SHP77 treated with DMSO at 0.1 percent for 48 hours (cell line): Measurements from ENCODE around the gene IFI27L1.

ENCODE experiments used
- DNase-seq: peaks from one replicate; lab custom pipeline; 2025; lab: John Stamatoyannopoulos, UW

Gene IFI27L1

GRCh38 chr14:94080621-94081385 is at the start of gene IFI27L1, which contains the start of gene DDX24:
Gene IFI27L1, plus strand, starts transcription at chr14:94081310. Its CDS starts 15,628 bp downstream, at chr14:94096938.
Gene DDX24, minus strand, starts transcription at chr14:94081202. Its CDS starts 1,460 bp downstream, at chr14:94079742.
- peak; percentile 81 for DNase-seq

- DNase-seq = no peak
Measured at GRCh38 chr14:94031883-94032279, 49.2 kb upstream of the IFI27L1 start.

GRCh38 chr14:94034886-94035285 is 46.2 kb upstream of the IFI27L1 start:
- DNase-seq = no peak

DNA sequence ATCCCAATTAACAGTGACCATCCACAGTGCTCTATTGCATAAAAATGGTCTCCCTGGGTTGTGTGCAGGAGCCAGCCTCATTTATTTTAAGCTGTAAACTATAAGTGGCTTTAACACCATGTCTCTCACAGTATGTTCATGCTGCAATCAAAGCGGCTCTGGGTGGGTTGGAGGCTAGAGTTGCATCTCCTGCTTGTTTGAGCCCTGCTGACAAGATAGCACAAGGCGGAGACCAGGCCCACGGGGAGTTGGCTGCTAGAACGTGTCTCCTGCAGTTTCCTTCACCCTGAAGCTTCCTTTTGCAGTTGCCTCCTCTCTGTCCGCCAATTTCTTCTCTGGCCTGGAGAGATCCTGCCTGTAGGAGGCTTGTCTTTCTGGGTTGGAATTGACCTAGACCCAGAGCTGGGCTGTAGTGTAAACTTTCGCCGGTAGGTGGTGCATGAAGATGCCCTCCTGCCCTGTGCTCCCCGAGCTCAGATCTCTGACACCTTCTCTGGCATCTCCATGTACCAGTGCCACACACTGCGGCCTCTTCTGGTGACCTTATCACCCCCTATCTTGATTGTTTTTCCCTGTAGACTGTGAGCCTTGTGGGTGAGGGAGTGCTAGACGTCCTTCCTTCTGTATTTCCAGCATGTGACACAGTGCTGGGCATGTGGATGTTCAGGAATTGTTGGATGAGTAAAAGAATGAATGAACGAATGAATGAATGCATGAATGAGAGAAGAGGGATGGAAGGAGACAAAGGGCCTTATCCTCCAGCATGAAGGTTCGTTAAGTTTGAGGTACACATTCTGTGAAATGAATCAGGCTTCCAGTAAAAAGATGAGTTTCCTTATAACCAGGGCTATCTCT is 44.6 kb upstream of the IFI27L1 start:
- no peak for DNase-seq

DNA sequence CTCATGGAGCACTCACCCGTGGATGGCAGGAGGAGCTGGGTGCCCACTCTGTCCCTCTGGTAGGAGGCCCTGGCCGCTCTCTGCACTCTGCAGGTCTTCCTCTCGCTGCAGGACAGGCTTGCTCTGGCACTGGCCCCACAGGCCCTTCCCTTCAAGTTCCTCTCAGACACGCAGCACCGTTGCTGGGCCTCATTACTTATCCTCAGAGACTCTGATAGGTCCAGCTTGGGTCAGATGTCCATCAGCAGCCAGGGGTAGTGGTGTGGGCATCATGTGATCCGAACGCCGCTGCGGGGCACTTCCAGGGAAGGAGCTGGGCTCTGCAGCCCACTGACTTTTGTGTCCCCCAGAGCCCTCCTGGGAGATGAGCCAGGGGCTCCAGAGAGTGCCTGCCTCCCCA is 43.2 kb upstream of the IFI27L1 start:
- DNase-seq = no peak

GRCh38 chr14:94038510-94038909 is 42.6 kb upstream of the IFI27L1 start:
- DNase-seq = no peak

DNA sequence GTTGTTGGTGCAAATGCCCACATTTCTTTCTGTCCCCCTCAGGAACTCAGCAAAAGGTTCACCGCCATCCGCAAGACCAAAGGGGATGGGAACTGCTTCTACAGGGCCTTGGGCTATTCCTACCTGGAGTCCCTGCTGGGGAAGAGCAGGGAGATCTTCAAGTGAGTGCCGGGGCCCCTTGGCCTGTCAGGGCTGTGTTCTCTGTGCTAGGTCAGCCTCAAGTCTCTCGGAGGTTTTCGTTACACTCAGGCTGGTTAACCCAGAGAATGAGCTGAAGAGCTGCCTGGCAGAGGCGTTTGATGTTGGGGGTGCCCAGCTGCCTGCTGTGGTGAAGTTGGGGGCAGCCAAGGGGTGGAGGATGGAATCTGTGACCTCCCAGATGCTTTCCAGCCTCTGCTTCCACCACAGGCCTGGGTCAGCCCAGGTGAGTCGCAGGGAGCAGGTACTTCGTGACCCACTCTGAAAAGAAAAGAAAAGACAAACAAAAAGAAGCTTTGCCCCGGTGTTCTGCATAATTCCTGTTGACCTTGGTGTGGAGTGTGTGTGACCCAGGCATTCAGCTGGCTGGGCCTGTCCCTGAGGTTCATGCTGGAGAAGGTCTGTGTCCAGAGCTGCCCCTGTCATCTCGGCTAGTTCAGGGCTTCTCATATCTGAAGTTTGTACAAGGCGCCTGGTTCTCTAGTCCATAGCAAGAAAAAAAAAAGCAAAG is 42.0 kb upstream of the IFI27L1 start:
- no peak for DNase-seq

GRCh38 chr14:94040247-94040646 is 40.9 kb upstream of the IFI27L1 start:
- no peak for DNase-seq

GRCh38 chr14:94040796-94041195 is 40.3 kb upstream of the IFI27L1 start:
- DNase-seq = no peak

DNA sequence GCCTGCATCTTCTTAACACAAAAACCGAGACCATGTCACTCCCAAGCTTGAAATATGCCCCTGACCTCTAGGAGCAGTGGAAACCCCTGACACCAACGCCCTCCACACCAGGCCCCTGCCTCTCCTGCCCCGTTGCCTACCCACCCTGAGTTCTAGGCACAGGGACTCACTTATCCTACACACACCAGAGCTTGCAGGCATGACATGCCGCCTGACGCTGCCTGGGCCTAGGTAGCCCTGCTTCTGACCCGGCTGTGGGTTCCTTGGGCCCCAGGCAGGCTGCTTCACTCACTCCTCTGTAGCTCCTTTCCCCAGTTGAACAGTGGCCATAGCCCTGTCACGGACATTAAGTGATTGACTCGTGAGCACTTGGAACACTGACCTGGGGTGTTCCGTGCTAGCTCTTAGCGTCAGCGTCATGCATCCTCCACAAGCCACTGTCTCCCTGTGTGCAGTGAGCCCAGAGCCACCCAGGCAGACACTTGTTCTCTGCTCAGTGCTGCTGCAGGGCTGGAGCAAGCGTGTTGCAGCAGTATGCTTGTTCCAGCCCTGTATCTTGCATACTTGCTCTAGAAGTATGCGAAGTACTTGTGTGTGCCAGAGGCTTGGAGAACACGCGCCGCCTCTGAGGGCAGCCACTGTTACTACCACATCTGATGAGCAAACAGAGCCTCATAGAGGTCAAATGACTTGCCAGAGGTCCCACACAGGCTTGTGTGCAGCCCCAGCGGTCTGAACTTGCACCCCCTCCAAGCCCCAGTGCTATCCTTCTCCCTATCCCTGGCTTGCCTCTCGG is 39.4 kb upstream of the IFI27L1 start:
- no peak for DNase-seq

DNA sequence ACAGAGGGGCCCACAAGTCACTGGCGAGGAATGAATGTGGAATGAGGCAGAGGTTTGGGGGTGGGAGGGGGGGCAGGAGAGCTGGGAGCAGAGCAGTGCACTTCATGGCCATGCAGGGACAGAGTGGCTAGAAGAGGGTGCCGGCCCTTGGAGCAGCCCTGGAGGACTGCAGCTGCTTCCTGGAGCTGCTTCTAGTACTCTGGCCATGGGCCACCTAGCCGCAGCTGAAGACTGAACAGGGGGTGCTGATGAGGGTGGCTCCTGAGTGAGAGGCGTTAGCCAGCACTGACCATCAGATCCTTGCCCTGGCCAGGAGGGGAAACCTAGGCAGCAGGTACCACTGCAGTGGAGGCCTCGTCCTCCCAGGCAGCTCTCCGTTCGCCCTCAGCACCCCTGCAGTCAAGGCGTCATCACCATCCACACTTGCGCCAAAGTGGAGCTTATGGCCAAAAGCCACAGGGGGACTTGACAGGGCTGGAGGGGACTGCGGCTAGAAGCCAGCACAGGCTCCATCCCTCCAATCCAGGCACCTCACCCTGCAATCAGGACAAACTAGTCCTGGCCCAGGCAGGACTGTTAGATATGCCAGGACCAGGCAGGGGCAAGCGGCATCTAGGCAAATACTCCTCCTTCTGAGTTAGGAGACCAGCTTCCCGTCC is 38.5 kb upstream of the IFI27L1 start:
- DNase-seq = no peak

DNA sequence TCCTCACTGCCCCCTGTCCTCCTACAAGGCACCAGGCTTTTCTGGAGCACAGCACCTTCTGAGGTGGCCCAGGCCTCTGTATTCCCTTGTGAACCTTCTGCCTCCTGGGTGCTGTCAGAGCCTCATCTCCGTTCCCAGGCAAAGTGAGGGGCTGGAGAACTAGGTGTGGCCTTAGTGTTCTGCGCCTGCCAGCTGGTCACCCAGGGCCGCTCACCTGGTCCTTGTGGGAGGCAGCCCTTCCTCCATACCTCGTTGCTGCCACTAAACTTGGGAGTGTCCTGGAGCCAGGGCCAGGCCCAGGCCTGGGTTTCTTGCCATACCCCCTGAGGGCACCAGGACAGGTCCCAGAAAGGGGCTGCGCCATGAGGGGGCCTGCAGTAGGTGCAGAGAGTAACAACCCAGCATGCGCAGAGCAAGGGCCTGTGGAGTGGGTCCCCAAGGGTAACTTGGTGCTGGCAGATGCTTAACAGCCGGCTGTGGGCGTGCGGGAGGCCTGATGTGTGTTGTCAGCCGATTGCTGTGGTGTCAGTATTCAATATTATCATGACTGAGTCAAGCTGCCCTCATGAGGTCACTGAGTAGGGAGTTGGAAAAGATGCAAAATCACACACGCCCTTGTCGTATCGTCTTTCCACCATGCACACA is 37.9 kb upstream of the IFI27L1 start:
- no peak for DNase-seq

GRCh38 chr14:94043756-94044475 is 37.2 kb upstream of the IFI27L1 start:
- DNase-seq = no peak

GRCh38 chr14:94044476-94045091 is 36.5 kb upstream of the IFI27L1 start:
- no peak for DNase-seq

DNA sequence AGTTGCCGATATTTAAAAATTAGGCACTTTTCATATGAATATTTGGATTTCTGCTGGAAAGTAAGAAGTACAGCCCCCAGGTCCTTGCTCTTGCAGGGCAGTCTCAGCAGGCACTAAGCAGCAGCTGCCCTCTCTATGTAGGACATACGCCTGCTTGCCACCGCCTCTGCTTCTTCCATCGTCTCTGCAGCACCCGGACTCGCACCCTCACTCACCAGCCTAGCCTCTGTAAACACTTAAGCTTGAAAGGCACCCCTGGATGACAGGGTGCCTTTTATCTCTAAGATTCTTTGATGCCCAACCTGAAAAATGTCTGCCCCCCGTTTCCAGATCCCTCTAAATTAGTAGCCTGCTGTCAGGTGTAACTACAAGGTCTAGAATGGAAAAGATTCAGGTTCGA is 36.0 kb upstream of the IFI27L1 start:
- no peak for DNase-seq

- DNase-seq = no peak
Measured at GRCh38 chr14:94045563-94046345, 35.4 kb upstream of the IFI27L1 start.

DNA sequence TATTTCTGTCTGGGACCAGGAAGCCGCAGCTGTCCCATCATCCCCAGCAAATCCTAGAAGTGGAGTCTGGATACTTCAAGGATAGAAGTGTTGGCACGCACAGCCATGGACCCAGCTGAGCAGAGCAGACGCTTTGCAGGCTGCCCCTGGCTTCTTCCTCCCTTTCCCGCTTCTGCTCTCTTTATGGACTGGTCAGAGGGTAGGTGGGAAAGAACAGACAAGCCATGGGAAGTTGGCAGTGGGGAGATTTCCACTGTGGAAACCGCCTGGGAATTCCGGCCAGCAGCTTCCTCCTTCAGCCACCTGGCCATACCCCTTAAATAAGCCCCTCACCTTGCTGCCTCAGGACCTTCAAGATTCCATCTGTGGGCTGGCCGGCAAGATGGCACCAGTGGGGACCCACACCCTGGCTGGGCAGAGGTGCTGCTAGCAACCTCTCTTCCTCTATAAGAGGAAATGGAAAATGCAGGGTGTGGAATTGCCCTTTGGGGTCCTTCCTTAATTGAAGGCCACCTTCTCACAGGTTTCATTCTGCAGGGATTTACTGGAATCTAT is 34.3 kb upstream of the IFI27L1 start:
- no peak for DNase-seq

GRCh38 chr14:94047581-94047980 is 33.5 kb upstream of the IFI27L1 start:
- DNase-seq = no peak
